ENCODE results near the gene SEPSECS.

DNA sequence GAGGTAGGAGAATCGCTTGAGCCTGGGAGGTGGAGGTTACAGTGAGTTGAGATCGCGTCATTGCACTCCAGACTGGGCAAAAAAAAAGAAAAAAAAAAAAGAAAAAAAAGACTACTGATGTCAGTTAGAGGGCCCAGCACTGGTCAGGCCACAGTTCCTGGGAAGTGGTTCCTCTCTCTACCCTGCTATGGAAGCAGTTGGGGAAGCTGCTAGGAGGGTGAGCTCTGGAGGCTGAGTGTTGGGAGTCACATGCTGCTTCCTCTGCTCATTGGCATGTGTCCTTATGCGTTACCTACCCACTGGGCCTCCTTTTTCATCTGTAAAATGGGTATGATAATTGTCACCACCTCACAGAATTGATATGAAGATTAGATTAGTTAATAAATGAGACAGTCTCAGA is 50.7 kb downstream of the SEPSECS start:
- TF ChIP-seq ZNF565 (CRISPR knock-in tag; conservative IDR thresholded peaks at IDR 0.05; ENCODE audit: low read depth) (no peak), SNAI2 (CRISPR knock-in tag; IDR thresholded peaks at IDR 0.05) (no peak), RARB (CRISPR knock-in tag; IDR thresholded peaks at IDR 0.05) (no peak), ARNTL (CRISPR knock-in tag; IDR thresholded peaks at IDR 0.05; ENCODE audit: borderline replicate concordance, low read depth) (no peak), ISL1 (CRISPR knock-in tag; IDR thresholded peaks at IDR 0.05) (no peak), TOX (CRISPR knock-in tag; IDR thresholded peaks at IDR 0.05; ENCODE audit: borderline replicate concordance) (no peak), ZFP3 (CRISPR knock-in tag; IDR thresholded peaks at IDR 0.05) (no peak)
- TF ChIP-seq, protein P1, sequence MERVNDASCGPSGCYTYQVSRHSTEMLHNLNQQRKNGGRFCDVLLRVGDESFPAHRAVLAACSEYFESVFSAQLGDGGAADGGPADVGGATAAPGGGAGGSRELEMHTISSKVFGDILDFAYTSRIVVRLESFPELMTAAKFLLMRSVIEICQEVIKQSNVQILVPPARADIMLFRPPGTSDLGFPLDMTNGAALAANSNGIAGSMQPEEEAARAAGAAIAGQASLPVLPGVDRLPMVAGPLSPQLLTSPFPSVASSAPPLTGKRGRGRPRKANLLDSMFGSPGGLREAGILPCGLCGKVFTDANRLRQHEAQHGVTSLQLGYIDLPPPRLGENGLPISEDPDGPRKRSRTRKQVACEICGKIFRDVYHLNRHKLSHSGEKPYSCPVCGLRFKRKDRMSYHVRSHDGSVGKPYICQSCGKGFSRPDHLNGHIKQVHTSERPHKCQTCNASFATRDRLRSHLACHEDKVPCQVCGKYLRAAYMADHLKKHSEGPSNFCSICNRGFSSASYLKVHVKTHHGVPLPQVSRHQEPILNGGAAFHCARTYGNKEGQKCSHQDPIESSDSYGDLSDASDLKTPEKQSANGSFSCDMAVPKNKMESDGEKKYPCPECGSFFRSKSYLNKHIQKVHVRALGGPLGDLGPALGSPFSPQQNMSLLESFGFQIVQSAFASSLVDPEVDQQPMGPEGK (CRISPR knock-in tag; IDR thresholded peaks at IDR 0.05; ENCODE audit: borderline replicate concordance) = no peak
- TF ChIP-seq, protein P2, sequence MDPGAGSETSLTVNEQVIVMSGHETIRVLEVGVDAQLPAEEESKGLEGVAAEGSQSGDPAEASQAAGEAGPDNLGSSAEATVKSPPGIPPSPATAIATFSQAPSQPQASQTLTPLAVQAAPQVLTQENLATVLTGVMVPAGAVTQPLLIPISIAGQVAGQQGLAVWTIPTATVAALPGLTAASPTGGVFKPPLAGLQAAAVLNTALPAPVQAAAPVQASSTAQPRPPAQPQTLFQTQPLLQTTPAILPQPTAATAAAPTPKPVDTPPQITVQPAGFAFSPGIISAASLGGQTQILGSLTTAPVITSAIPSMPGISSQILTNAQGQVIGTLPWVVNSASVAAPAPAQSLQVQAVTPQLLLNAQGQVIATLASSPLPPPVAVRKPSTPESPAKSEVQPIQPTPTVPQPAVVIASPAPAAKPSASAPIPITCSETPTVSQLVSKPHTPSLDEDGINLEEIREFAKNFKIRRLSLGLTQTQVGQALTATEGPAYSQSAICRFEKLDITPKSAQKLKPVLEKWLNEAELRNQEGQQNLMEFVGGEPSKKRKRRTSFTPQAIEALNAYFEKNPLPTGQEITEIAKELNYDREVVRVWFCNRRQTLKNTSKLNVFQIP (CRISPR knock-in tag; IDR thresholded peaks at IDR 0.05; ENCODE audit: borderline replicate concordance, low read depth) = no peak
